ENCODE data around the gene DENND1B.

DNA sequence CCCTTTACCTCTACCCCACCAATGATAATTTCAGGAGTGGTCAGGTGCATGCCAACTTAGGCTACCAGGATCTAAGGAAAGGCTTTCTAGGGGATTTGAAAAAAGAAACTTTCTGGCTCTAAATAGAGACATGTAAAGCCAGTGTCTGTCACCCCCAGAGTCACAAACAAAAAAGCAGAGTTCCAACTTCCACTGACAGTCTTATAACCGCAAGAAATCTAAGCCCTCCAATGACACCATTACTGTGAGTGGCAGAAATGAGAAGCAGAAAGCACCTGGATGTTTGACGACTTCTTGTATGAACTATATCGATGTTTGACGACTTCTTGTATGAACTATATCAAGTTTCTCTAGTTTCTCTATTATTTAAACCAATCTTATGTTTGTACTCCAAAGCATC, 6.0 kb downstream of the DENND1B start:
- TF ChIP-seq, protein P1, sequence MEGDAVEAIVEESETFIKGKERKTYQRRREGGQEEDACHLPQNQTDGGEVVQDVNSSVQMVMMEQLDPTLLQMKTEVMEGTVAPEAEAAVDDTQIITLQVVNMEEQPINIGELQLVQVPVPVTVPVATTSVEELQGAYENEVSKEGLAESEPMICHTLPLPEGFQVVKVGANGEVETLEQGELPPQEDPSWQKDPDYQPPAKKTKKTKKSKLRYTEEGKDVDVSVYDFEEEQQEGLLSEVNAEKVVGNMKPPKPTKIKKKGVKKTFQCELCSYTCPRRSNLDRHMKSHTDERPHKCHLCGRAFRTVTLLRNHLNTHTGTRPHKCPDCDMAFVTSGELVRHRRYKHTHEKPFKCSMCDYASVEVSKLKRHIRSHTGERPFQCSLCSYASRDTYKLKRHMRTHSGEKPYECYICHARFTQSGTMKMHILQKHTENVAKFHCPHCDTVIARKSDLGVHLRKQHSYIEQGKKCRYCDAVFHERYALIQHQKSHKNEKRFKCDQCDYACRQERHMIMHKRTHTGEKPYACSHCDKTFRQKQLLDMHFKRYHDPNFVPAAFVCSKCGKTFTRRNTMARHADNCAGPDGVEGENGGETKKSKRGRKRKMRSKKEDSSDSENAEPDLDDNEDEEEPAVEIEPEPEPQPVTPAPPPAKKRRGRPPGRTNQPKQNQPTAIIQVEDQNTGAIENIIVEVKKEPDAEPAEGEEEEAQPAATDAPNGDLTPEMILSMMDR (IDR thresholded peaks at IDR 0.05; ENCODE audit: low read length) = no peak
- TF ChIP-seq EZH2 (optimal IDR thresholded peaks at IDR 0.05; ENCODE audit: low read depth, low read length) = no peak

All from MM.1S (cell line).